ENCODE results near the gene TRIM44.

GRCh38 chr11:35839368-35840161 lies 177.0 kb downstream of the TRIM44 start:
- TF ChIP-seq CTCF (IDR thresholded peaks at IDR 0.05) (no peak), POLR2AphosphoS5 (IDR thresholded peaks at IDR 0.05) (no peak)
